ENCODE measurements around the gene ZNF248. TPM values are rescaled to one million over a fixed set of nuclear protein-coding genes. Genes with fewer than 3 reads are reported as not detected.

Gene ZNF248
- total and polyA plus RNA-seq, 2 experiments from 2014 or later, result 6.8 to 13.7 TPM

- DNase-seq, result no peak
- Histone ChIP-seq H3K9me3 (ENCODE audit: low read depth) (no peaks in the 10 kb centered on the region), H4K20me1 (ENCODE audit: insufficient read depth) (no peaks in the 10 kb centered on the region), H3K27ac (no peak overlapping the region), H3K4me3 (no peak overlapping the region), H3F3A (ENCODE audit: insufficient read depth) (peaks cover 17% of the 10 kb centered on the region; the same call in 1 of the 2 replicates), H3K36me3 (ENCODE audit: low read depth) (no peaks in the 10 kb centered on the region), H2AFZ (no peak overlapping the region), H3K9ac (no peak overlapping the region), H3K4me1 (ENCODE audit: insufficient read depth) (peaks cover 37% of the 10 kb centered on the region), H3K9me2 (ENCODE audit: insufficient read depth) (no peaks in the 10 kb centered on the region), H3K4me2 (ENCODE audit: unreplicated experiment) (no peak overlapping the region), H3K79me2 (ENCODE audit: insufficient read depth) (no peaks in the 10 kb centered on the region), H3K27me3 (replicated peaks; ENCODE audit: insufficient read depth) (no peaks in the 10 kb centered on the region)
- TF ChIP-seq EZH2 (IDR thresholded peaks at IDR 0.05; ENCODE audit: insufficient read depth, poor library complexity, severe bottlenecking), result no peak
- TF ChIP-seq EZH2phosphoT487 (IDR thresholded peaks at IDR 0.05; ENCODE audit: insufficient read depth, low read depth), result no peak
- 55% methylated on average over 9 to 14 of the region's 15 CpGs for WGBS, 2 experiments (ENCODE audit: low coverage in 1 of 2, low lambda C conversion rate in 2 of 2, missing lambda C conversion rate in 2 of 2)
- in situ Hi-C loops (cut with MboI), result no loop called here
Observed at GRCh38 chr10:37737336-37737735, 120.1 kb downstream of the ZNF248 start.

- H2AFZ ChIP-seq, result no peak overlapping the region
- TF ChIP-seq EZH2phosphoT487 (IDR thresholded peaks at IDR 0.05; ENCODE audit: insufficient read depth, low read depth), result no peak
- DNase-seq, result no peak
- H3K4me2 ChIP-seq (ENCODE audit: unreplicated experiment), result no peak overlapping the region
- in situ Hi-C loops (cut with MboI), result no loop called here
- peaks cover 43% of the 10 kb centered on the region for H3K4me1 ChIP-seq (ENCODE audit: insufficient read depth)
- 38% methylated on average over 1 of the region's 1 CpG for WGBS, 2 experiments (ENCODE audit: low coverage in 1 of 2, low lambda C conversion rate in 2 of 2, missing lambda C conversion rate in 2 of 2)
- H3K9ac ChIP-seq, result no peak overlapping the region
- H3K4me3 ChIP-seq, result no peak overlapping the region
- H3K27me3 ChIP-seq (replicated peaks; ENCODE audit: insufficient read depth), result no peaks in the 10 kb centered on the region
- no peaks in the 10 kb centered on the region for H3K79me2 ChIP-seq (ENCODE audit: insufficient read depth)
- H3K27ac ChIP-seq, result no peak overlapping the region
- H3F3A ChIP-seq (ENCODE audit: insufficient read depth), result peaks cover 18% of the 10 kb centered on the region; the same call in 1 of the 2 replicates
- no peaks in the 10 kb centered on the region for H4K20me1 ChIP-seq (ENCODE audit: insufficient read depth)
- H3K9me3 ChIP-seq (ENCODE audit: low read depth), result no peaks in the 10 kb centered on the region
- H3K9me2 ChIP-seq (ENCODE audit: insufficient read depth), result no peaks in the 10 kb centered on the region
- no peaks in the 10 kb centered on the region for H3K36me3 ChIP-seq (ENCODE audit: low read depth)
Observed at GRCh38 chr10:37736120-37736519, 121.3 kb downstream of the ZNF248 start.

GRCh38 chr10:37734971-37735370, 122.4 kb downstream of the ZNF248 start:
- in situ Hi-C loops (cut with MboI), result no loop called here
- Histone ChIP-seq H2AFZ (no peak overlapping the region), H3F3A (ENCODE audit: insufficient read depth) (peaks cover 18% of the 10 kb centered on the region; the same call in 1 of the 2 replicates), H3K4me1 (ENCODE audit: insufficient read depth) (peaks cover 43% of the 10 kb centered on the region), H4K20me1 (ENCODE audit: insufficient read depth) (no peaks in the 10 kb centered on the region), H3K9me2 (ENCODE audit: insufficient read depth) (no peaks in the 10 kb centered on the region), H3K4me3 (no peak overlapping the region), H3K9me3 (ENCODE audit: low read depth) (no peaks in the 10 kb centered on the region), H3K36me3 (ENCODE audit: low read depth) (no peaks in the 10 kb centered on the region), H3K27ac (no peak overlapping the region), H3K4me2 (ENCODE audit: unreplicated experiment) (peak overlapping the region; percentile 12), H3K79me2 (ENCODE audit: insufficient read depth) (no peaks in the 10 kb centered on the region), H3K27me3 (replicated peaks; ENCODE audit: insufficient read depth) (no peaks in the 10 kb centered on the region), H3K9ac (no peak overlapping the region)
- peak; percentile 69 for DNase-seq
- WGBS, 2 experiments (ENCODE audit: low coverage in 1 of 2, low lambda C conversion rate in 2 of 2, missing lambda C conversion rate in 2 of 2), result 20 to 27% methylated on average over 2 of the region's 2 CpGs
- TF ChIP-seq EZH2 (IDR thresholded peaks at IDR 0.05; ENCODE audit: insufficient read depth, poor library complexity, severe bottlenecking) (no peak), EZH2phosphoT487 (IDR thresholded peaks at IDR 0.05; ENCODE audit: insufficient read depth, low read depth) (no peak)

Other genes starting within 250 kb of the ZNF248 start
- gene ZNF25, start 119.0 kb upstream of the ZNF248 start, total RNA-seq (2014; rRNA removed; shearing (Covaris generic)), result 11.8 and 13.8 TPM in 2 replicates
- gene ZNF25, start 119.0 kb upstream of the ZNF248 start, polyA plus RNA-seq (2016; fragmentation: Nextera tagmentation; extraction: Ambion mirVana), result 11.2 and 11.8 TPM in 2 replicates
- gene ZNF33A, start 153.1 kb upstream of the ZNF248 start, total RNA-seq (2014; rRNA removed; shearing (Covaris generic)), result 6.6 and 29.2 TPM in 2 replicates
- gene ZNF33A, start 153.1 kb upstream of the ZNF248 start, polyA plus RNA-seq (2016; fragmentation: Nextera tagmentation; extraction: Ambion mirVana), result 7.2 and 7.6 TPM in 2 replicates
- gene ZNF37A, start 236.7 kb upstream of the ZNF248 start, total RNA-seq (2014; rRNA removed; shearing (Covaris generic)), result 10.7 and 11.5 TPM in 2 replicates
- gene ZNF37A, start 236.7 kb upstream of the ZNF248 start, polyA plus RNA-seq (2016; fragmentation: Nextera tagmentation; extraction: Ambion mirVana), result 8.3 and 10.9 TPM in 2 replicates